LNCaP clone FGC (cell line): ENCODE data around the gene EPC2.

Experiments used
- DNase-seq: peaks from one replicate; pipeline ENCODE4 v3.0.0-alpha.2; 2011; ENCODE audit warnings: low read depth
- H3K4me3 ChIP-seq: 2 replicates; pipeline ENCODE4 v1.5.1; 2011; ENCODE audit warnings: mild to moderate bottlenecking, low read depth, low read length, control low read depth
- TF ChIP-seq, protein P1 (sequence below): IDR thresholded peaks from 2 replicates; pipeline ENCODE4 v1.5.1; 2012; ENCODE audit warnings: mild to moderate bottlenecking; ENCODE audit not compliant: control insufficient read depth, insufficient read depth; ENCODE audit errors: extremely low read depth

EPC2 gene

DNA sequence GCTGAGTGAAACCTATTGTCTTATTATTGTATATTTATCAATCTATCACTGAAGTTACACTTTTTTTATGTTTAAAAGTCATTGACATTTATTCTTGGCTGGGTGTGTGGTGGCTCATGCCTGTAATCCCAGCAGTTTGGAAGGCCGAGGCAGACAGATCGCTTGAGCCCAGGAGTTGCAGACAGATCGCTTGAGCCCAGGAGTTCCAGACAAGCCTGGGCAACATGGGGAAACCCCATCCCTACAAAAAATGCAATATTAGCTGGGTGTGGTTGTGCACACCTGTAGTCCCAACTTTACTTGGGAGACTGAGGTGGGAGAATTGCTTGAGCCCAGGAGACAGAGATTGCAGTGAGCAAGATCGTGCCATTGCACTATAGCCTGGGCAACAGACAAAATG is 97.8 kb downstream of the EPC2 start:
- DNase-seq, result no peak
- TF ChIP-seq, protein P1, sequence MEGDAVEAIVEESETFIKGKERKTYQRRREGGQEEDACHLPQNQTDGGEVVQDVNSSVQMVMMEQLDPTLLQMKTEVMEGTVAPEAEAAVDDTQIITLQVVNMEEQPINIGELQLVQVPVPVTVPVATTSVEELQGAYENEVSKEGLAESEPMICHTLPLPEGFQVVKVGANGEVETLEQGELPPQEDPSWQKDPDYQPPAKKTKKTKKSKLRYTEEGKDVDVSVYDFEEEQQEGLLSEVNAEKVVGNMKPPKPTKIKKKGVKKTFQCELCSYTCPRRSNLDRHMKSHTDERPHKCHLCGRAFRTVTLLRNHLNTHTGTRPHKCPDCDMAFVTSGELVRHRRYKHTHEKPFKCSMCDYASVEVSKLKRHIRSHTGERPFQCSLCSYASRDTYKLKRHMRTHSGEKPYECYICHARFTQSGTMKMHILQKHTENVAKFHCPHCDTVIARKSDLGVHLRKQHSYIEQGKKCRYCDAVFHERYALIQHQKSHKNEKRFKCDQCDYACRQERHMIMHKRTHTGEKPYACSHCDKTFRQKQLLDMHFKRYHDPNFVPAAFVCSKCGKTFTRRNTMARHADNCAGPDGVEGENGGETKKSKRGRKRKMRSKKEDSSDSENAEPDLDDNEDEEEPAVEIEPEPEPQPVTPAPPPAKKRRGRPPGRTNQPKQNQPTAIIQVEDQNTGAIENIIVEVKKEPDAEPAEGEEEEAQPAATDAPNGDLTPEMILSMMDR, result no peak

DNA sequence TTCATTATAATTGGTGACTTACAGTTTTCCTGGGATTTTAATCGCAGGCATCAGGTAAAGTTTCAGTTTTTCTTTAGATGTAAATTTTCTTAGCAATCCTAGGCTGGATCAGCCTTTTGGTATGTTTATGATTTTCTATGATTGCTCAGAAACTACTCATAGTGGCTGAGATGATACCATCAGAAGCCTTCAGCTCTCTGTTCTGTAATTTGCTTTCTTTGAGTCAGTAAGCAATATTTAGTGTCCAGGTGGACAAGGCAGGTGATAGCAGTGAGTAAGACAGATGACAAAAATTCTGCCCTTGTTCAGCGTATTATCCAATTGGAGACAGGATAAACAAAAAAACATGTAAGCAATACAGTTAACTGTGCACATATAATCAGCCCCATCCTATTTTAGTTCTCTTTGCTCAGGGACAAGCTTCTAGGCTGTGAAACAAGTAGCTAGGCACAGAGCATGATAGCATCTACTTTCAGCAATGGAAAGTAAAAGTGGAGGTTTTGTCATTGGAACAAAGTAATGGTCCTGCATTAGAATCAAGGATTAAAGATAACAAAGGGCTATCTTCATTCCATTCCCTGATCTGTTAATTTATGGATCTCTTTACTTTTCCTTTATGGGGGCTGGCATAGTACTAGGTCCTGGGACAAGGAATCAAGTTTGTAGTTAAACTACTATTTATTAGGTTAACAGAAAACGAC is 100.8 kb downstream of the EPC2 start:
- H3K4me3 ChIP-seq, result no peak overlapping the region
- TF ChIP-seq, protein P1, result no peak
- DNase-seq, result no peak

More for the DNA sequence above, 97.8 kb downstream of the EPC2 start:
- no peak overlapping the region for H3K4me3 ChIP-seq

DNA sequence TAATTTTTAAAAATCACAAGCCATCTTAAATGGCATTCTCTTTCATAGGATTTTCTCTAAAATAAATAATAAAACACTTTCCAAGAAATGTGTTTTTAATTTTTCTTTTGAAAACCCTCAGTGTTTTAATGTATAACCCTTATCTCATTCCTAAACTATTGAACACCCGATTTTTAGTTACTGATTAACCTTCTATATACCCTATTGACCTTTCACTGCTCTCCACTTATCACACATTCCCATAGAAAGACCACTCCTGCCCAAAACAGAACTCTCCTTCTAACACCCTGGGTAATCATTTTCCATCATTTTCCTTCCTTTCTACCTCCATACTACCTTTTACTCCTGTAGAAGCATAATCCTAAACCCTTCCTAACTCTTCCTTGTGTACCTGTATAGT is 102.4 kb downstream of the EPC2 start:
- no peak for DNase-seq
- no peak overlapping the region for H3K4me3 ChIP-seq
- TF ChIP-seq, protein P1, result no peak

DNA sequence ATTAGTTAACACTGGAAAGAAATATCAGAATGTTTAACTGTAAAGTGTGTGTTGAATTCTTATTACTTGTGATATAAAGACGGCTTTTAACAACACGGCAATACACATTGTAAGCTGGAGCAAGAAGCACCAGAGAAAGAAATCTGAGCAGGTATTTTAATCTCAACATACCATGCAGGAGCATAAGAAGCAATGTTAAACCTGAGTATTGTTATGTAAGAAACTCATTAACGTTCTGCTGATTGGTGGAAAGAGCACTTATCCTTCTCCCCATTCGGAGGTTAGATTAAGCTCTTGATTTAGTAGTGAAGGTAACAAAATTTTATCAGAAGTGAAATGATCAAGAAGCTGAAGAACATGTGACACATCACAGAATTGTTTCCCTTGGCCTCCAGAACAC is 107.4 kb downstream of the EPC2 start:
- H3K4me3 ChIP-seq, result no peak overlapping the region
- DNase-seq, result no peak
- TF ChIP-seq, protein P1, result no peak

DNA sequence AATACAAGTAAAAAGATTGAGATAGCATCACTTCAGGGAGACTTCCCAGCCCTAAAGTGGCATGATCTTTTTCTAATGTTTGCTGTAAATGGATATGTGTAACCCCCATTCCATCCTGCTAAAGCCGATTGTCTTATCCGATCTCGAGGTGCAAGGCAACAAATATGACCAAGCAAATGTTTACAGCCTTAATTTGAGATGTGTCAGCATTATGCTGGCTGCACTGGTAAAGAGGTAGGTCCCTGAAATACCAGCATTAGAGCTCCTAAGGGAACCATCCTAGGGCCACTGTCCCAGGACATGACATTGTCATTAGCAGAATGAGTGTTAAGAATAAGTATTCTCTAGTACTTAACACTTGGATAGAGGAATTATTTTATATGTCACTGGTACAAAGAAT is 108.4 kb downstream of the EPC2 start:
- DNase-seq, result no peak
- H3K4me3 ChIP-seq, result no peak overlapping the region
- TF ChIP-seq, protein P1, result no peak

DNA sequence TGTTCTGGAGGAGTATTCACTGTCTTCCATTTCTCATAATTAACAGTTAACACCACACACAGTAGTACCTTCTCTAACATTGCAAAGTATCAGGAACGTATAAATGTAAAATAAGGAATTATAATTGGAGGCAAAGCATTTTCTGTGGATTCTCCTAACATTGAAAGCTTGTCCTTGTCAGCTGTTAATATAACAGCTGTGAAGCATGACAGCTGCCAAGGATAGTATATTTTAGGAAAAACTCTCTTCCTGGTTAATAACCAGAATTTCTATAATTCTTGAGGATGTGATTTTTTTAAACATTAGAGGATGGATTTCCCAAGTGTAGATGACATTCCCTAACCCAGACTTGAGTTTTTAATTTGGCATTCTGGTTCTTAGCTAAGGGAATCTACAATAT is 110.3 kb downstream of the EPC2 start:
- no peak for DNase-seq
- no peak overlapping the region for H3K4me3 ChIP-seq
- TF ChIP-seq, protein P1, result no peak

DNA sequence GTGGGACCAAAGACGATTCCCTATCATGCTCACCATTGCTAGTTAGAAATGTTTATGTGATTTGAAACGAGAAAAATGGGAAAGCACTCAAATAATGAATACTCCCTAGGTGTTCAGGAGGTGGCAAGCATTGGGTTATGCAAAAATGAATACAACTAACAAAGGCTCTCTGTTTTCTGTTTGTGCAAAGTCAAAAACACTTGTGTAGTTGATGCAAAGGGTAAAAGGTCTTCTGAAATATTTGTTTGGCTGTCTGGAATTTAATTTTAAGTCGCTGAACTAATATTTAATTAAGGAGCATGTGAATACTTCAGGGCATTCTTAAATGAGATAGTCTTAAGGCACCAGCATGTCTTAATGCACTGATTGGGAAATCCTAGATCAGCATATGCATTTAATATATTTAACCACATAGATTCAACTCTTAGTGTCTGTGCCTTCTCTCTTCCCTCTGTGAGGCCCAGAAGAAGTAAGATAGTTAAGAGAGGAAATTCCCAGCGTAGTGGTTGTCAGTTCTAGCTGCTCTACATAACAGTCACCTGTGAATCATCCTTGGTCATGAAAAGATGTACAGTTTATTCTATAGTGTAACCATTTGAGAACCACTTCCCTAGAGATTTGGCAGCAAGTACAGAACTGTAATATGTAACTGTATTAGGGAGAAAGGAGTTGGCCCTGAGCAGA is 111.9 kb downstream of the EPC2 start:
- TF ChIP-seq, protein P1, result no peak
- H3K4me3 ChIP-seq, result no peak overlapping the region
- DNase-seq, result no peak
